ACC112 (cell line): ENCODE results near the gene DCDC2.
"Not testable (repeated sequence)": the region's sequence is repeated elsewhere in the genome, so short reads cannot be mapped to it uniquely, and the experiment has no call there.

Experiments used
- H2AFZ ChIP-seq: fragments of 200-600 bp; sonication (generic); one replicate; pipeline ENCODE4 v1.6.0; 2017; ENCODE audit warnings: antibody characterized with exemption, low read length; ENCODE audit not compliant: unreplicated experiment
- H3K27ac ChIP-seq: fragments of 200-600 bp; sonication (generic); 2 replicates; pipeline ENCODE4 v1.5.1; 2014; ENCODE audit warnings: low read depth, mild to moderate bottlenecking, antibody characterized with exemption, low read length, moderate library complexity
- H3K27me3 ChIP-seq: fragments of 200-600 bp; sonication (generic); 2 replicates; pipeline ENCODE4 v1.6.1; 2014; ENCODE audit warnings: mild to moderate bottlenecking, antibody characterized with exemption, low read length, moderate library complexity, mixed read lengths; ENCODE audit not compliant: insufficient read depth
- H3K36me3 ChIP-seq: fragments of 200-600 bp; sonication (generic); 2 replicates; pipeline ENCODE4 v1.6.1; 2016; ENCODE audit warnings: mild to moderate bottlenecking, antibody characterized with exemption, low read length, moderate library complexity, mixed read lengths; ENCODE audit not compliant: insufficient read depth
- H3K4me1 ChIP-seq: fragments of 200-600 bp; sonication (generic); one replicate; pipeline ENCODE4 v1.6.1; 2016; ENCODE audit warnings: low read length, mixed read lengths; ENCODE audit not compliant: insufficient read depth, unreplicated experiment, control insufficient read depth
- H3K4me3 ChIP-seq: fragments of 200-600 bp; sonication (generic); 2 replicates; pipeline ENCODE4 v1.5.1; 2014; ENCODE audit warnings: mild to moderate bottlenecking, low read depth, low read length
- H3K79me2 ChIP-seq: fragments of 200-600 bp; sonication (generic); one replicate; pipeline ENCODE4 v1.6.0; 2016; ENCODE audit warnings: low read length; ENCODE audit not compliant: control insufficient read depth, unreplicated experiment, insufficient read depth

DCDC2 gene

DNA sequence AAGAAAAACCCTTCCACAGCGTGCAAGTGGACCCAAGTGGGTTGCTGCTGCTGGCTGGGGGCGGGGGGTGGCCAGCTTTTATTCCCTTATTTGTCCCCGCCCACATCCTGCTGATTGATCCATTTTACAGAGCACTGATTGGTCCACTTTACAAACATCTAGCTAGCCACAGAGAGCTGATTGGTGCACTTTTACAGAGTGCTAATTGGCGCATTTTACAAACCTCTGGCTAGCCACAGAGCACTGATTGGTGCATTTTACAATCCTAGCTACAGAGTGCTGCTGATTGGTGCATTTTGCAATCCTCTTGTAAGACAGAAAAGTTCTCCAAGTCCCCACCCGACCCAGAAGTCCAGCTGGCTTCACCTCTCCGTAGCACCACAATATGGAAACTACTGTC is 99.6 kb downstream of the DCDC2 start:
- not testable (repeated sequence) for H3K4me3 ChIP-seq, H3K27me3 ChIP-seq, H3K4me1 ChIP-seq, H3K27ac ChIP-seq, H2AFZ ChIP-seq, H3K79me2 ChIP-seq, H3K36me3 ChIP-seq

DNA sequence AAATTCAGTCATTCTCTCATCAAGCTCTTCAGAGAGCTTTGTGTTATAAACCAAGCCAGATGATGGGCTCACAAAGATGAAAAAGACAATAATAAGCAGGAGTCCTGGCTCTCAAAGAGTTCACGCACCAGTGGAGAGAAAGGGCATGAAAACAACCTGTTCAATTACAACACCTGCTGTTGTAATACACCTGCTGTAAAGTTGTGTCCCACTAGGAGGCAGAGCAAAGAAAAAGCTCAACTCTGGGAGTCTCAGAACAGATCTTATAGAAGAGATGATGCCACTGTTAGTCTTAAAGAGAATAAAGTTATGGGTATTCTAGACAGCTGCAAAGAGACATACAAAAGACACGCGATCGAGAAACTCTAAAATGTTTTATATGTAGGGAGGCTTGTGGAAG is 100.6 kb downstream of the DCDC2 start:
- peaks cover 4% of the 10 kb centered on the region; the same call in 1 of the 2 replicates for H3K27me3 ChIP-seq
- no peak overlapping the region for H3K27ac ChIP-seq
- H3K4me1 ChIP-seq = no peaks in the 10 kb centered on the region
- no peak overlapping the region for H3K4me3 ChIP-seq
- no peaks in the 10 kb centered on the region for H3K79me2 ChIP-seq
- no peaks in the 10 kb centered on the region for H3K36me3 ChIP-seq
- H2AFZ ChIP-seq = no peak overlapping the region

DNA sequence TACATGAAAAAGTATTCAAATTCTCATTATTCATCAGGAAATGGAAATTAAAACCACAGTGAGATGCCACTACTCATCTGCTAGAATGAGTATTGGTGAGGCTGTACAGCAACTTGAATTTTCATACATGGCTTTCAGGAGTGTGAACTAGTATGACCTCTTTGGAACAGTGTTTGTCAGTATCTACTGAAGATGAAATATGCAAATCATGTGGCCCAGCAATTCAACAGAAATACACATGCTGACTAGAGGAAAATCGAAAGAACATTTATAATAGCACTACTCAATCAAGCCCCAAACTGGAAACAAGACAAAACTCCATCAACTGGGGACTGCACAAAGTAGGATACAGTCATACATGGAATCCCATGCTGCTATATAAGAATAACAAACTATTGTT is 102.2 kb downstream of the DCDC2 start:
- Histone ChIP-seq H3K27ac (no peak overlapping the region), H3K79me2 (no peaks in the 10 kb centered on the region), H3K36me3 (no peaks in the 10 kb centered on the region), H2AFZ (no peak overlapping the region), H3K27me3 (peaks cover under 1% of the 10 kb centered on the region; the same call in 1 of the 2 replicates), H3K4me3 (no peak overlapping the region), H3K4me1 (no peaks in the 10 kb centered on the region)

DNA sequence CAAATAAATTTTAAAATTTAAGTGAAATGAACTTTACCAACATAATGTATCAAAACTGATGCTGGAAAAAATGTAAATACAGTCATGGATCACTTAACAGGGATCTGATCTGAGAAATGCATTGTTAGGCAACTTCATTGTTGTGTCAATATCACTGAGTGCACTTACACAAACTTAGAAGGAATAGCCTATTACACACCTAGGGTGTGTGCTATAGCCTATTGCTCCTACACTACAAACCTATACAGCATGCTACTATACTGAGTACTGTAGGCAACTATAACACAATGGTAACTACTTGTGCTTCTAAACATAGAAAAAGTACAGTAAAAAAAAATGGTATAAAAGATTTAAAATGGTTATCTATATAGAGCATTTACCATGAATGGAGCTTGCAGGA is 104.5 kb downstream of the DCDC2 start:
- H3K27me3 ChIP-seq = no peaks in the 10 kb centered on the region
- no peaks in the 10 kb centered on the region for H3K79me2 ChIP-seq
- H3K36me3 ChIP-seq = no peaks in the 10 kb centered on the region
- no peak overlapping the region for H2AFZ ChIP-seq
- H3K27ac ChIP-seq = no peak overlapping the region
- no peaks in the 10 kb centered on the region for H3K4me1 ChIP-seq
- no peak overlapping the region for H3K4me3 ChIP-seq

DNA sequence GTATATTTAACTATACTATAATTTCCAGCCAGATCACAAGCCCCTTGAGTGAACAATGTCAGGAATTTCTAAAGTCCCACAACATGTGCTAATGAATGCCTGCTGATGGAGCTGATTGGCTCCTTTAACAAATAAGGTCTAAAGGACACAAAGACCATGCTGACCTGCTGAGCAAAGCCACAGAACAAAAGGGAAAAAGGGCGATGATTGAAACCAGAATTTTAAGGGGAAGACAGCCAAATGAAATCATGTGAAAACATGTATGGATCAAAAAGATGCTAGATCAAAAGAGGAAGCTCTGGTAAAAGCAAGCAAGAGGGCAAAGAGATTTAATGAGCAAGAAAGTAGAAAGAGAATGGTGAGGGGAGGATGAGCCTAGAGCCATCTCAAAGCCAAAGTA is 105.6 kb downstream of the DCDC2 start:
- H3K36me3 ChIP-seq = no peaks in the 10 kb centered on the region
- no peak overlapping the region for H3K4me3 ChIP-seq
- no peak overlapping the region for H2AFZ ChIP-seq
- H3K4me1 ChIP-seq = no peaks in the 10 kb centered on the region
- H3K27ac ChIP-seq = no peak overlapping the region
- no peaks in the 10 kb centered on the region for H3K79me2 ChIP-seq
- H3K27me3 ChIP-seq = no peaks in the 10 kb centered on the region

DNA sequence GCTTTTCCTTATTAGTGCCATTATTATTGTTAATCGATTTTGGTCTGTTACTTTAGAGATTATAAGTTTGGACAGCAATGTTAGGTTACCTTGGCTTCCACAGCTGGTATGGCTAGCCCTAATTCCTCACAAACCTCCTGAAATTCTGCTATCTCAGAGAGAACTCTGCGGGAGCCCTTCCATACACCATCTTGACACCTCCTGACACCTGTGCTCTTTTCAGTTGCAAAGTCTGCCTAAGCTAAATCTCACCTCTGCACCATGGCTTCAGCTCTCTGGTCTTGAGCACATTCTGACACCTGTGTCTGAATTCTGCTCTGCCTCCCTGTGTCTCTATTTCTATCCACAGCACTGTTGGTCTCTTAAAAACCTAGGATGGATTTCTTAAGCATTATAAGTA is 106.5 kb downstream of the DCDC2 start:
- Histone ChIP-seq H2AFZ (no peak overlapping the region), H3K36me3 (no peaks in the 10 kb centered on the region), H3K27ac (no peak overlapping the region), H3K27me3 (no peaks in the 10 kb centered on the region), H3K4me1 (no peaks in the 10 kb centered on the region), H3K4me3 (no peak overlapping the region), H3K79me2 (no peaks in the 10 kb centered on the region)

DNA sequence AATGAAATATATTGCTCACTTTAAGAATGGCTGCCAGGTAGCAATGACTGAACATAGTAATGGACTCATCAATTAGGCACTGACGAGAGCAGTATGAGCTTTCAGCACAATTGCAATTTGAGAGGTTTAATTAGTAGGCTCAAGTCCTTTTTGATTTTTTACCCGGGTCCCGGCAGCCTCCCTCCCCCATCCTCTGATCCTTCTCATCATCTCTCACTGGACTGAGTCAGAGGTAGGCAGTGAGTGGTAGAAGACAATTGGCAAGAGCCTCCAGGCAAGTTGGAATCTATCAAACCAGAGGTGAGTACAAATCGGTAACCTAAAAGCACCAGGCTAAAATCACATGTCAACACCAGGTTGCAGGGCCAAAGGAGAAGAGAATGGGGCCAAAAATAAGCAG is 107.9 kb downstream of the DCDC2 start:
- Histone ChIP-seq H3K79me2 (no peaks in the 10 kb centered on the region), H3K27me3 (no peaks in the 10 kb centered on the region), H2AFZ (no peak overlapping the region), H3K4me3 (no peak overlapping the region), H3K27ac (no peak overlapping the region), H3K4me1 (no peaks in the 10 kb centered on the region), H3K36me3 (no peaks in the 10 kb centered on the region)

DNA sequence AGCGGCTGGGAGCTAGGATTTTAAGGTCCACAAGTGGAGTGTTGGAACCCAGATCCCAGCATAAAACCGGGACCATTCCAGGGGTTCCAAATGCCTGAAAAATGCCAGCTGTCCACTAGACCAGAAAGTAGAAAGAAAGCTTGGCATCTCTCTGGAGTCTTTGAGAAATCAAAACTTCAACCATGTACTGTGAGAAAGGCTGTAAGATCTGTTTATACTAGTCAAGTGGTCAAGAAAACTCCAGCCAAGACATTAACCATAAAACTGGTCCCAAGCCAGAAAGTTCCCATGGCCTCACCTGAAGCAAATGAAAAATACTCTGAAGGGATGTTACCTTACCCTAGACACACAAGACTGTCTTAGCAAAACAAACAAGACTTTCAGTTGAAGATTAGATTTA is 112.6 kb downstream of the DCDC2 start:
- H3K4me1 ChIP-seq = no peaks in the 10 kb centered on the region
- H3K27me3 ChIP-seq = no peaks in the 10 kb centered on the region
- H3K79me2 ChIP-seq = no peaks in the 10 kb centered on the region
- H3K36me3 ChIP-seq = no peaks in the 10 kb centered on the region
- H3K27ac ChIP-seq = no peak overlapping the region
- no peak overlapping the region for H3K4me3 ChIP-seq
- H2AFZ ChIP-seq = no peak overlapping the region

DNA sequence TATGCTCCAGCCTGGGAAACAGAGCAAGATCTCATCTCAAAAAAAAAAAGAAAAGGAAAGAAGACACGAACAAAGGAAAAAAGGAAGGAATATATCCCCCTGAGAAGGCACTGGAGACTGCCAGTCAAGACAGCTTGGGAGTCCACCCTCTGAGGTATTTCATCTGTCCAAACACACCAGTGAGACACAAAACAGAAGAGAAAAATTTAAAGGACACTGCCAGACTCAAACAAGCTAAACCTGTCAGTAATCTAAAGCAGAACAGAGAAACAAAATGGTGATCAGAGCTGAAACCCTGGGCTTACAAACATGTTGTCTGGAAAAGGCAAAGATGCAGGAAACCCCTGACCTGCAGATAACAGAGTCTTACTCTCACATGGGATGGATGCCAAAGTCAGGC is 114.9 kb downstream of the DCDC2 start:
- Histone ChIP-seq H3K4me3 (no peak overlapping the region), H3K36me3 (no peaks in the 10 kb centered on the region), H2AFZ (no peak overlapping the region), H3K4me1 (no peaks in the 10 kb centered on the region), H3K27ac (no peak overlapping the region), H3K27me3 (no peaks in the 10 kb centered on the region), H3K79me2 (no peaks in the 10 kb centered on the region)

DNA sequence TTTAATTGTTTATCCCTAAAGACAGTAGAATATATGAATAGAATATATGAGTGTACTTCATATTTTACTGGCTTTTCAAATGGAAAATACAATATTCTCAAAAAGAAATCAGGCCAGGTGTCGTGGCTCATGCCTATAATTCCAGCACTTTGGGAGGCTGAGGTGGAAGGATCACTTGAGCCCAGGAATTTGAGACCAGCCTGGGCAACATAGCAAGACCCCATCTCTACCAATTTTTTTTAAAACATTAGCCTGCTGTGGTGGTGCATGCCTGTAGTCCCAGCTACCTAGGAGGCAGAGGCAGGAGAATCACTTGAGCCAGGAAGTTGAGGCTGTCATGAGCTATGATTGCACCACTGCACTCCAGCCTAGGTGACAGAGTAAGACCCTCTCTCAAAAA is 116.1 kb downstream of the DCDC2 start:
- H2AFZ ChIP-seq, H3K36me3 ChIP-seq, H3K4me3 ChIP-seq, H3K79me2 ChIP-seq, H3K4me1 ChIP-seq, H3K27me3 ChIP-seq, H3K27ac ChIP-seq: not testable (repeated sequence)

DNA sequence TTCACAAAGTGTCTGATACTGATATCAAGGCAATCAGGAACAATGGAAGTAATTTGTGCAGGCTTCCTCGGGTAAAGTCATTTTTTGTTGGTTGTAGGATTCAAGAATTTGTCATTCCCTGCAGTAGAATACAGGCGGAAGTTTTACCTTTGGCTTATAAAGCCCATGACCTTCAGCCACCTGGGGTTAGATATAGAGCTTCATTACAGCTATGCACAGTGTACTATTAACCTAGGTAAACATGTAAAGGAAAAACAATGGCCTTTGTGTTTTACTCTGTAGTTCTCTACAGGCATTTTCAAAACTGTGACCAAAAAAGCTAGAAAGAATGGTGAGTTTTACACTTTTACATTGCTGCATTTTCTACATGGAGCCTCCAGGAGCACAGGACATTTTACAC is 116.9 kb downstream of the DCDC2 start:
- Histone ChIP-seq H3K4me3 (no peak overlapping the region), H3K79me2 (no peaks in the 10 kb centered on the region), H3K4me1 (no peaks in the 10 kb centered on the region), H3K27me3 (no peaks in the 10 kb centered on the region), H3K36me3 (no peaks in the 10 kb centered on the region), H3K27ac (no peak overlapping the region), H2AFZ (no peak overlapping the region)
